ENCODE measurements around the gene SERPINB1.

Gene SERPINB1

DNA sequence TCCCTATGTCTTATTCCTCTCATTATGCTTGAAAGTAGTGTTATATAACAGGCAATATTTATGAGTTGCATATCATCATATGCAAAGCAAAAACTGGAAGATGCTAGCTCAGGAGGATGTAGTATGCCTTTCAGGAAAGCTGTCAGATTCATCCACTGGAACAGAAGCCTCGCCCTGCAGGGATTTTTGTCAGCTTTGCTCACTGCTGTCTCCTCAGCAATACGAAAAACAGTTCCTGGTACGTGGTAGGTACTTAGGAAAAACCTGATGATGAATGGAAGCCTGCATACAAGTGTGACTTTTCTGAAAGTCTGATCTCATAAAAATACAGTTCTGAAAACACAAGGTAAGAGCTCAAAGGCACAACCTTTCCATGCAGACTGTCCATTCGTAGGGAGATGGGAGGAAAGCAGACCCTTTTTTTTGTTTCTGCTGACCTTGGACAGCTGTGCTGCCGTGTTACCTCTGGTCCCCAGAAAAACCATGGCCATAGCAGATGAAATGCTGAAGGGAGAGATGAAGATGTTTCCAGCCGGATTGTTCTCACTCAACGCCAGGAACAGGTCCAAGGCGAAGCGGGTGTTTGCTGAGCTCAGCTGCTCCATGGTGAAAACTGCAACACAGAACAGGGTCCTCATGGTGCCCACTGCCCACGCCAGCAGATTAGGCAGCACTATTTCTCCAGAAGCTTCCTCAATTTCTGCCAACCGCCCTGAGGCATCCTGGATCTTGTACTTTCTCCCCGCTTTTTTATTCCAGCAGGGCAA, 1.5 kb downstream of the SERPINB1 start:
- H3K4me3 ChIP-seq (ENCODE audit: low read depth, low read length): no peak overlapping the region
- no peak overlapping the region; the same call in 1 of the 2 replicates for H3K27ac ChIP-seq (ENCODE audit: extremely low read depth, low read depth, low read length)
- no peaks in the 10 kb centered on the region for H3K9me3 ChIP-seq (ENCODE audit: control insufficient read depth, insufficient read depth, low read depth, low read length)
- ChIA-PET POLR2A (interaction anchor here (0.6 to 3.2 kb wide), 4 partner anchors 11 to 149 kb away, joined by 3 to 39 read pairs (median 12); no protein-coding TSS in a partner anchor), CTCF (interaction anchor here (0.6 to 9.8 kb wide), 10 partner anchors 37 to 186 kb away, joined by 3 to 118 read pairs (median 4); no protein-coding TSS in a partner anchor)
- H3K4me1 ChIP-seq (ENCODE audit: control insufficient read depth, insufficient read depth, low read length): peaks cover 25% of the 10 kb centered on the region
- peaks cover 0 to 26% of the 10 kb centered on the region in 2 experiments; a peak in 1 of 3 replicates for H3K36me3 ChIP-seq (ENCODE audit: control insufficient read depth in 2 of 2, insufficient read depth in 1 of 2, low read length in 2 of 2)
- TF ChIP-seq ZNF175 (tag by site-specific recombination; IDR thresholded peaks at IDR 0.05) (no peak), ZNF184 (tag by site-specific recombination; IDR thresholded peaks at IDR 0.05) (no peak), HOXC10 (CRISPR knock-in tag; IDR thresholded peaks at IDR 0.05) (no peak), ZNF140 (tag by site-specific recombination; IDR thresholded peaks at IDR 0.05) (no peak), ZFP37 (tag by site-specific recombination; IDR thresholded peaks at IDR 0.05) (no peak), ZNF529 (tag by site-specific recombination; IDR thresholded peaks at IDR 0.05; ENCODE audit: insufficient replicate concordance) (no peak), ZNF426 (tag by site-specific recombination; IDR thresholded peaks at IDR 0.05) (no peak), MYNN (tag by site-specific recombination; IDR thresholded peaks at IDR 0.05; ENCODE audit: borderline replicate concordance) (no peak), ZNF174 (tag by site-specific recombination; IDR thresholded peaks at IDR 0.05) (no peak), ZNF555 (tag by site-specific recombination; conservative IDR thresholded peaks at IDR 0.05) (no peak), ZNF560 (tag by site-specific recombination; IDR thresholded peaks at IDR 0.05; ENCODE audit: borderline replicate concordance) (no peak), KLF8 (tag by site-specific recombination; IDR thresholded peaks at IDR 0.05) (no peak)
- TF ChIP-seq, protein P1, sequence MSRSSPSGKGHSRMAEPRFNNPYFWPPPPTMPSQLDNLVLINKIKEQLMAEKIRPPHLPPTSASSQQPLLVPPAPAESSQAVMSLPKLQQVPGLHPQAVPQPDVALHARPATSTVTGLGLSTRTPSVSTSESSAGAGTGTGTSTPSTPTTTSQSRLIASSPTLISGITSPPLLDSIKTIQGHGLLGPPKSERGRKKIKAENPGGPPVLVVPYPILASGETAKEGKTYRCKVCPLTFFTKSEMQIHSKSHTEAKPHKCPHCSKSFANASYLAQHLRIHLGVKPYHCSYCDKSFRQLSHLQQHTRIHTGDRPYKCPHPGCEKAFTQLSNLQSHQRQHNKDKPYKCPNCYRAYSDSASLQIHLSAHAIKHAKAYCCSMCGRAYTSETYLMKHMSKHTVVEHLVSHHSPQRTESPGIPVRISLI (tag by site-specific recombination; IDR thresholded peaks at IDR 0.05): no peak
- TF ChIP-seq, protein P2, sequence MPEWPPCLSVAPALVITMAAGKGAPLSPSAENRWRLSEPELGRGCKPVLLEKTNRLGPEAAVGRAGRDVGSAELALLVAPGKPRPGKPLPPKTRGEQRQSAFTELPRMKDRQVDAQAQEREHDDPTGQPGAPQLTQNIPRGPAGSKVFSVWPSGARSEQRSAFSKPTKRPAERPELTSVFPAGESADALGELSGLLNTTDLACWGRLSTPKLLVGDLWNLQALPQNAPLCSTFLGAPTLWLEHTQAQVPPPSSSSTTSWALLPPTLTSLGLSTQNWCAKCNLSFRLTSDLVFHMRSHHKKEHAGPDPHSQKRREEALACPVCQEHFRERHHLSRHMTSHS (tag by site-specific recombination; IDR thresholded peaks at IDR 0.05): no peak

DNA sequence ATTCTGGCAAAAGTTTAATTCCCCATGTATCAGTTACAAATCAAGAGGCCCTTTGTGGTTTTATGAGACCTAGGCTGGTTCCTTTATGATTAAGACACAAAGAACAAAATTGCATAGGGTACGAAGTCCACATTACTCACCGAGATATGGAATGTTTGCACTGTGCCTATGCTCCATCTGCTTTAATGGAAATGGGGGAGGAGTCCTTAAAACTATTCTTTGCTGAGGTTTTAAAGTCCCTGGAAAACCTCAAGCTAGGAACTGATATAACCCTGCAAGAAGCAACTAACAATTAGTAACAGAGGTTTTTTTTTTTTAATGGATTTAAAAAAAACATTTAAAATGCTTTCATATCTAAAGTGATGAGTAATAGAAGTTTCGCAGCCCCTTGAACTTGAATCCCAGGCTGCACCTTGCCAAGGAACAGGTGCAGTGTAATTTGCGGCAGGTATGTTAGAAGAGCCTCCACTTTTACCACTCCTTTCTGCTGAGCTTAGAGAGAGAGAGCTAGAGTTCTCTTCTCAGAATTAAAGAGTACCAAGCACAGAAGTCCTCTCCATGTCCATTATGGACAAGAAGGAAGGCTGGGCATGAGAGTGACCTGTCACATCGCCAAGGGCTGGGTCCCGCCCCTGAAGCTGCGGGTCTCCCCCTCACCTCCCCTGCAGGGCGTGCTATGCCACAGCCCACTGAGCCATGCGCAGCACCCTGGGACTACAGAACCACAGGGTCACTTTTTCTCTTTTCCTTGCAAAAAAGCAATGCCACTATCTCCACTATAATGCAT, 2.3 kb downstream of the SERPINB1 start:
- H3K27ac ChIP-seq (ENCODE audit: extremely low read depth, low read depth, low read length): no peak overlapping the region
- POLR2A ChIA-PET: interaction anchor here (0.6 to 3.2 kb wide), 2 partner anchors 48 to 150 kb away, joined by 3 to 39 read pairs; no protein-coding TSS in a partner anchor
- TF ChIP-seq ZFP37 (tag by site-specific recombination; IDR thresholded peaks at IDR 0.05) (no peak), ZNF768 (tag by site-specific recombination; IDR thresholded peaks at IDR 0.05) (no peak), ZBTB17 (tag by site-specific recombination; IDR thresholded peaks at IDR 0.05) (peak; percentile 35; the same call in 1 of the 2 replicates), SP7 (tag by site-specific recombination; IDR thresholded peaks at IDR 0.05) (peak; percentile 91), ZEB2 (tag by site-specific recombination; IDR thresholded peaks at IDR 0.05) (peak; percentile 33), WT1 (tag by site-specific recombination; IDR thresholded peaks at IDR 0.05) (peak; percentile 55), EGR2 (tag by site-specific recombination; IDR thresholded peaks at IDR 0.05; ENCODE audit: low read depth) (no peak), ZXDB (tag by site-specific recombination; IDR thresholded peaks at IDR 0.05) (peak; percentile 57; the same call in 1 of the 2 replicates), ZNF341 (tag by site-specific recombination; IDR thresholded peaks at IDR 0.05; ENCODE audit: low read depth) (0 out of 2 replicates have a peak, but pooled peaks have one; percentile 13), ZNF555 (tag by site-specific recombination; conservative IDR thresholded peaks at IDR 0.05) (no peak)
- TF ChIP-seq, protein P3, sequence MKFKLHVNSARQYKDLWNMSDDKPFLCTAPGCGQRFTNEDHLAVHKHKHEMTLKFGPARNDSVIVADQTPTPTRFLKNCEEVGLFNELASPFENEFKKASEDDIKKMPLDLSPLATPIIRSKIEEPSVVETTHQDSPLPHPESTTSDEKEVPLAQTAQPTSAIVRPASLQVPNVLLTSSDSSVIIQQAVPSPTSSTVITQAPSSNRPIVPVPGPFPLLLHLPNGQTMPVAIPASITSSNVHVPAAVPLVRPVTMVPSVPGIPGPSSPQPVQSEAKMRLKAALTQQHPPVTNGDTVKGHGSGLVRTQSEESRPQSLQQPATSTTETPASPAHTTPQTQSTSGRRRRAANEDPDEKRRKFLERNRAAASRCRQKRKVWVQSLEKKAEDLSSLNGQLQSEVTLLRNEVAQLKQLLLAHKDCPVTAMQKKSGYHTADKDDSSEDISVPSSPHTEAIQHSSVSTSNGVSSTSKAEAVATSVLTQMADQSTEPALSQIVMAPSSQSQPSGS (tag by site-specific recombination; IDR thresholded peaks at IDR 0.05; ENCODE audit: low read depth): no peak
- TF ChIP-seq, protein P4, sequence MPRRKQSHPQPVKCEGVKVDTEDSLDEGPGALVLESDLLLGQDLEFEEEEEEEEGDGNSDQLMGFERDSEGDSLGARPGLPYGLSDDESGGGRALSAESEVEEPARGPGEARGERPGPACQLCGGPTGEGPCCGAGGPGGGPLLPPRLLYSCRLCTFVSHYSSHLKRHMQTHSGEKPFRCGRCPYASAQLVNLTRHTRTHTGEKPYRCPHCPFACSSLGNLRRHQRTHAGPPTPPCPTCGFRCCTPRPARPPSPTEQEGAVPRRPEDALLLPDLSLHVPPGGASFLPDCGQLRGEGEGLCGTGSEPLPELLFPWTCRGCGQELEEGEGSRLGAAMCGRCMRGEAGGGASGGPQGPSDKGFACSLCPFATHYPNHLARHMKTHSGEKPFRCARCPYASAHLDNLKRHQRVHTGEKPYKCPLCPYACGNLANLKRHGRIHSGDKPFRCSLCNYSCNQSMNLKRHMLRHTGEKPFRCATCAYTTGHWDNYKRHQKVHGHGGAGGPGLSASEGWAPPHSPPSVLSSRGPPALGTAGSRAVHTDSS (tag by site-specific recombination; IDR thresholded peaks at IDR 0.05): no peak
- TF ChIP-seq, protein P5, sequence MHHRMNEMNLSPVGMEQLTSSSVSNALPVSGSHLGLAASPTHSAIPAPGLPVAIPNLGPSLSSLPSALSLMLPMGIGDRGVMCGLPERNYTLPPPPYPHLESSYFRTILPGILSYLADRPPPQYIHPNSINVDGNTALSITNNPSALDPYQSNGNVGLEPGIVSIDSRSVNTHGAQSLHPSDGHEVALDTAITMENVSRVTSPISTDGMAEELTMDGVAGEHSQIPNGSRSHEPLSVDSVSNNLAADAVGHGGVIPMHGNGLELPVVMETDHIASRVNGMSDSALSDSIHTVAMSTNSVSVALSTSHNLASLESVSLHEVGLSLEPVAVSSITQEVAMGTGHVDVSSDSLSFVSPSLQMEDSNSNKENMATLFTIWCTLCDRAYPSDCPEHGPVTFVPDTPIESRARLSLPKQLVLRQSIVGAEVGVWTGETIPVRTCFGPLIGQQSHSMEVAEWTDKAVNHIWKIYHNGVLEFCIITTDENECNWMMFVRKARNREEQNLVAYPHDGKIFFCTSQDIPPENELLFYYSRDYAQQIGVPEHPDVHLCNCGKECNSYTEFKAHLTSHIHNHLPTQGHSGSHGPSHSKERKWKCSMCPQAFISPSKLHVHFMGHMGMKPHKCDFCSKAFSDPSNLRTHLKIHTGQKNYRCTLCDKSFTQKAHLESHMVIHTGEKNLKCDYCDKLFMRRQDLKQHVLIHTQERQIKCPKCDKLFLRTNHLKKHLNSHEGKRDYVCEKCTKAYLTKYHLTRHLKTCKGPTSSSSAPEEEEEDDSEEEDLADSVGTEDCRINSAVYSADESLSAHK (tag by site-specific recombination; IDR thresholded peaks at IDR 0.05): peak; percentile 99

More for the DNA sequence above, 2.3 kb downstream of the SERPINB1 start:
- Histone ChIP-seq H3K36me3 (ENCODE audit: control insufficient read depth in 2 of 2, insufficient read depth in 1 of 2, low read length in 2 of 2) (peaks cover 2 to 34% of the 10 kb centered on the region in 2 experiments; a peak in 2 of 3 replicates), H3K4me3 (ENCODE audit: low read depth, low read length) (no peak overlapping the region), H3K4me1 (ENCODE audit: control insufficient read depth, insufficient read depth, low read length) (peaks cover 25% of the 10 kb centered on the region), H3K9me3 (ENCODE audit: control insufficient read depth, insufficient read depth, low read depth, low read length) (no peaks in the 10 kb centered on the region)
- CTCF ChIA-PET: interaction anchor here (0.6 to 9.8 kb wide), 9 partner anchors 38 to 187 kb away, joined by 3 to 118 read pairs (median 4); no protein-coding TSS in a partner anchor
